Measurements from ENCODE around the gene CLDND2. TPM values are rescaled to one million over a fixed set of nuclear protein-coding genes. Genes with fewer than 3 reads are reported as not detected.

The CLDND2 gene
- total RNA-seq, 1 donor from 2014 or later, result 0.84 TPM

- H3K27me3 ChIP-seq (ENCODE audit: insufficient read depth, low read length), result no peaks in the 10 kb centered on the region
- no peaks in the 10 kb centered on the region for H4K20me1 ChIP-seq (ENCODE audit: insufficient read depth, low read length)
- Mint-ChIP-seq H3K9me3 (ENCODE audit: unreplicated experiment) (no peaks in the 10 kb centered on the region), H3K27ac (ENCODE audit: unreplicated experiment) (no peak overlapping the region), H3K27me3 (ENCODE audit: low read depth, unreplicated experiment) (peaks cover 8% of the 10 kb centered on the region), H3K4me3 (ENCODE audit: unreplicated experiment) (no peak overlapping the region), H3K4me1 (ENCODE audit: low read depth, unreplicated experiment) (no peaks in the 10 kb centered on the region), H3K36me3 (ENCODE audit: low read depth, unreplicated experiment) (no peaks in the 10 kb centered on the region)
- no peak overlapping the region for H3K4me3 ChIP-seq (ENCODE audit: insufficient read depth, low read depth, low read length)
- no peaks in the 10 kb centered on the region for H3K4me1 ChIP-seq (ENCODE audit: insufficient read depth, low read length)
- no peak overlapping the region for H3K4me2 ChIP-seq (ENCODE audit: low read length)
- no peak overlapping the region for H3K27ac ChIP-seq (ENCODE audit: low read depth, low read length)
- no peak overlapping the region for H2AFZ ChIP-seq (ENCODE audit: low read depth, low read length)
- H3K9me3 ChIP-seq (ENCODE audit: insufficient read depth, low read depth, low read length), result no peaks in the 10 kb centered on the region
- H3K36me3 ChIP-seq (ENCODE audit: insufficient read depth, low read length), result no peaks in the 10 kb centered on the region
- no peaks in the 10 kb centered on the region for H3K79me2 ChIP-seq (ENCODE audit: insufficient read depth, low read length)
- FAIRE-seq (no peak), DNase-seq (ENCODE audit: low read depth) (no peak)
- H3K9ac ChIP-seq (ENCODE audit: low read length), result no peak overlapping the region
- no peak for TF ChIP-seq EZH2 (IDR thresholded peaks at IDR 0.05; ENCODE audit: insufficient read depth, low read length)
- TF ChIP-seq CTCF (IDR thresholded peaks at IDR 0.05; ENCODE audit: insufficient read depth, low read depth, low read length), result no peak
Observed at GRCh38 chr19:51386882-51387520, 18.2 kb upstream of the CLDND2 start.

DNA sequence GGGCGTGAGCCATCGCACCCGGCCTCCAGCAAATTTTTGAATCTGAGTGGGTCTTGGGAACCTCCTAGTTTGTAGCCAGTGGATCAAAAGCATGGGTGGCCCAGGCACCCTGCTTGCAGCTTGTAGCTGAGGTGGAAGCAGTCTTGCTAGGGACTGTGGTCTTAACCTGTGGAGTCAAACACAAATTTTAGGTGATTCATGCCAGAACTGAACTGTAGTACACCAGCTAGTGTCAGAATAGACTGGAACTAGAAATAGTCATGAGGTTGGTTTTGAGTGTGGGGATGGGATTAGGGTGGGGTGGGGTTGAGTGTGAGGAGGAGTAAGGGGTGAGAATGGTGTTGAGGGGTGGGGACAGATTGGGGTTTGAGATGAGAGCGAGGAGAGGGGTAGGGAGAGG is 13.2 kb upstream of the CLDND2 start:
- no peaks in the 10 kb centered on the region for H3K36me3 Mint-ChIP-seq (ENCODE audit: low read depth, unreplicated experiment)
- Histone ChIP-seq H3K36me3 (ENCODE audit: insufficient read depth, low read length) (no peaks in the 10 kb centered on the region), H3K4me3 (ENCODE audit: insufficient read depth, low read depth, low read length) (no peak overlapping the region), H3K79me2 (ENCODE audit: insufficient read depth, low read length) (no peaks in the 10 kb centered on the region), H3K9me3 (ENCODE audit: insufficient read depth, low read depth, low read length) (no peaks in the 10 kb centered on the region), H3K27ac (ENCODE audit: low read depth, low read length) (no peak overlapping the region), H2AFZ (ENCODE audit: low read depth, low read length) (no peak overlapping the region), H3K9ac (ENCODE audit: low read length) (no peak overlapping the region), H3K27me3 (ENCODE audit: insufficient read depth, low read length) (no peaks in the 10 kb centered on the region), H3K4me2 (ENCODE audit: low read length) (no peak overlapping the region), H4K20me1 (ENCODE audit: insufficient read depth, low read length) (no peaks in the 10 kb centered on the region), H3K4me1 (ENCODE audit: insufficient read depth, low read length) (no peaks in the 10 kb centered on the region)
- H3K4me1 Mint-ChIP-seq (ENCODE audit: low read depth, unreplicated experiment), result no peaks in the 10 kb centered on the region
- TF ChIP-seq CTCF (IDR thresholded peaks at IDR 0.05; ENCODE audit: insufficient read depth, low read depth, low read length) (no peak), EZH2 (IDR thresholded peaks at IDR 0.05; ENCODE audit: insufficient read depth, low read length) (no peak)
- H3K9me3 Mint-ChIP-seq (ENCODE audit: unreplicated experiment), result no peaks in the 10 kb centered on the region
- DNase-seq (ENCODE audit: low read depth) (no peak), FAIRE-seq (no peak)
- no peak overlapping the region for H3K4me3 Mint-ChIP-seq (ENCODE audit: unreplicated experiment)
- H3K27me3 Mint-ChIP-seq (ENCODE audit: low read depth, unreplicated experiment), result peaks cover 7% of the 10 kb centered on the region
- H3K27ac Mint-ChIP-seq (ENCODE audit: unreplicated experiment), result no peak overlapping the region

DNA sequence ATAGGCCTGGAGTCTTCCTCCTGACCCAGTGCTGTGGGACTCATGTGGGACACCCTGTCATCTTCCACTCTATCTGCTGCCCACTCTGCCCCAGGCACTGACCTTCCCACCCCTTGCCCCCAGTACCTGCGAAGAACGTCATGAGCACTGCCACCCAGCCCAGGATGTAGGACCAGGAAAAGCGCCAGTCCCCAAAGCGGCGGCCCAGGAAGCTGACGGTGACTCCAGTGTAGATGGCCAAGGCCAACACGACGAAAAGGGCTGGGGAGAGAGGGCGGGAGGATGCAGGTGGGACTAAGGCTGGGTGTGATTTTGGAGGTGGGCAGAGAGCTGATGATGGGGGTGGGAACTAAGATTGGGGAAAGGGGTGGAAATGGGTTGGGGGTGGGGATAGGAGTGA is 11.6 kb upstream of the CLDND2 start:
- H4K20me1 ChIP-seq (ENCODE audit: insufficient read depth, low read length), result no peaks in the 10 kb centered on the region
- Mint-ChIP-seq H3K4me1 (ENCODE audit: low read depth, unreplicated experiment) (no peaks in the 10 kb centered on the region), H3K9me3 (ENCODE audit: unreplicated experiment) (no peaks in the 10 kb centered on the region), H3K27ac (ENCODE audit: unreplicated experiment) (no peak overlapping the region), H3K36me3 (ENCODE audit: low read depth, unreplicated experiment) (no peaks in the 10 kb centered on the region), H3K4me3 (ENCODE audit: unreplicated experiment) (no peak overlapping the region), H3K27me3 (ENCODE audit: low read depth, unreplicated experiment) (peaks cover 7% of the 10 kb centered on the region)
- no peaks in the 10 kb centered on the region for H3K27me3 ChIP-seq (ENCODE audit: insufficient read depth, low read length)
- DNase-seq (ENCODE audit: low read depth) (no peak), FAIRE-seq (no peak)
- no peak for TF ChIP-seq EZH2 (IDR thresholded peaks at IDR 0.05; ENCODE audit: insufficient read depth, low read length)
- no peak for TF ChIP-seq CTCF (IDR thresholded peaks at IDR 0.05; ENCODE audit: insufficient read depth, low read depth, low read length)
- H3K4me2 ChIP-seq (ENCODE audit: low read length), result no peak overlapping the region
- no peaks in the 10 kb centered on the region for H3K9me3 ChIP-seq (ENCODE audit: insufficient read depth, low read depth, low read length)
- no peaks in the 10 kb centered on the region for H3K79me2 ChIP-seq (ENCODE audit: insufficient read depth, low read length)
- no peak overlapping the region for H2AFZ ChIP-seq (ENCODE audit: low read depth, low read length)
- no peaks in the 10 kb centered on the region for H3K36me3 ChIP-seq (ENCODE audit: insufficient read depth, low read length)
- no peak overlapping the region for H3K9ac ChIP-seq (ENCODE audit: low read length)
- no peaks in the 10 kb centered on the region for H3K4me1 ChIP-seq (ENCODE audit: insufficient read depth, low read length)
- no peak overlapping the region for H3K4me3 ChIP-seq (ENCODE audit: insufficient read depth, low read depth, low read length)
- no peak overlapping the region for H3K27ac ChIP-seq (ENCODE audit: low read depth, low read length)

All from astrocyte (in vitro differentiated cells and primary cell).